Uterus (tissue), 2 donors: ENCODE results near the gene AMT.

Source experiments
- CTCF ChIP-seq, 4 experiments: fragments of 200-600 bp in 2 of 4; fragments of 450-650 bp in 2 of 4; sonication (generic) in 2 of 4; IDR thresholded peaks; one replicate each; pipeline ENCODE4 v1.5.1; 2016 to 2019; ENCODE audit warnings: antibody characterized with exemption in 4 of 4, mild to moderate bottlenecking in 2 of 4, moderate library complexity in 1 of 4
- POLR2A ChIP-seq, 2 donors: fragments of 450-650 bp; IDR thresholded peaks; one replicate each; pipeline ENCODE4 v1.6.1; 2016; ENCODE audit warnings: antibody characterized with exemption in 2 of 2, mild to moderate bottlenecking in 1 of 2, moderate library complexity in 1 of 2

- TF ChIP-seq CTCF (IDR thresholded peaks at IDR 0.05) (no peak), POLR2A (IDR thresholded peaks at IDR 0.05) (no peak)
Observed at GRCh38 chr3:49422379-49423248, at the start of gene AMT.
